H1 (cell line): Measurements from ENCODE around the gene ITGB5. TPM values are rescaled to one million over a fixed set of nuclear protein-coding genes. Genes with fewer than 3 reads are reported as not detected.

Source experiments
- CTCF ChIP-seq, 3 experiments: IDR thresholded peaks; 1 replicate in 2 of 3; 2 replicates in 1 of 3; pipeline versions ENCODE4 v1.5.1 to v1.6.1; 2011; ENCODE audit warnings: low read length in 3 of 3, mild to moderate bottlenecking in 3 of 3, inconsistent platforms in 2 of 3, low read depth in 1 of 3, moderate library complexity in 1 of 3; ENCODE audit not compliant: insufficient read depth in 1 of 3; ENCODE audit errors: control extremely low read depth in 1 of 3
- JUN ChIP-seq: IDR thresholded peaks from 2 replicates; pipeline ENCODE4 v1.6.1; 2011; ENCODE audit warnings: low read depth, mild to moderate bottlenecking, improper control_type of control experiment, low read length
- RXRA ChIP-seq: IDR thresholded peaks from 2 replicates; pipeline ENCODE4 v1.6.1; 2011; ENCODE audit warnings: low read depth, mild to moderate bottlenecking, low read length, moderate library complexity; ENCODE audit not compliant: insufficient read depth
- polyA plus RNA-seq, 7 experiments: library from polyadenylated mRNA; depleted of rRNA in 3 of 7; stranded (reverse) in 5 of 7; unstranded in 2 of 7; fragments of >200 nt in 5 of 7; fragments of 200-250 nt in 2 of 7; gene quantifications; 1 replicate in 5 of 7; 2 replicates in 1 of 7; 4 replicates in 1 of 7; pipeline versions ENCODE4 v1.2.1 to v1.2.3, GENCODE V29; 2011 to 2013; ENCODE audit warnings: missing spikeins in 2 of 7, mixed read lengths in 2 of 7
- total RNA-seq: library from RNA; stranded (reverse); fragmentation: NEBNext Ultra II Directional; extraction: Animal tissue kit (Norgen Biotek cat#: 25700); gene quantifications from 2 replicates; pipeline ENCODE4 v1.2.1, GENCODE V29; 2021

ITGB5 gene
- total and polyA plus RNA-seq, 2 of the 8 experiments (the other 6 are each of a cell fraction or from before 2014, with no cell fraction given), result 101 to 268 TPM

- TF ChIP-seq RXRA, result no peak
- TF ChIP-seq CTCF (IDR thresholded peaks at IDR 0.05; ENCODE audit: control extremely low read depth in 1 of 3, insufficient read depth in 1 of 3, low read depth in 1 of 3, low read length in 3 of 3), result no peak
- TF ChIP-seq JUN, result no peak
These were observed 48.2 kb downstream of the ITGB5 start (continued) for GRCh38 chr3:124838963-124839362.
